RWPE1 (cell line): Measurements from ENCODE around the gene MEMO1.
"Not testable (repeated sequence)": the region's sequence is repeated elsewhere in the genome, so short reads cannot be mapped to it uniquely, and the experiment has no call there.

Experiments used
- CTCF ChIA-PET: fragments of 350-600 bp; sonication (Branson Sonifier 250); formaldehyde crosslinking; extraction: SDS; loops from one replicate; lab custom pipeline; 2021; lab: Yijun Ruan, JAX
- POLR2A ChIA-PET: fragments of 400-600 bp; formaldehyde crosslinking; extraction: SDS; loops from one replicate; lab custom pipeline; 2020; ENCODE audit warnings: antibody characterized with exemption; ENCODE audit not compliant: low non-redundant PET; lab: Yijun Ruan, JAX
- DNase-seq: peaks from one replicate; pipeline ENCODE4 v3.0.0; 2012; ENCODE audit warnings: low spot score
- H3K27ac ChIP-seq: fragments of 450-650 bp; 2 replicates; pipeline ENCODE4 v1.5.1; 2017
- CTCF ChIP-seq: fragments of 450-650 bp; conservative IDR thresholded peaks from 2 replicates; pipeline ENCODE4 v1.5.1; 2017; ENCODE audit warnings: low read depth, mild to moderate bottlenecking

The MEMO1 gene

DNA sequence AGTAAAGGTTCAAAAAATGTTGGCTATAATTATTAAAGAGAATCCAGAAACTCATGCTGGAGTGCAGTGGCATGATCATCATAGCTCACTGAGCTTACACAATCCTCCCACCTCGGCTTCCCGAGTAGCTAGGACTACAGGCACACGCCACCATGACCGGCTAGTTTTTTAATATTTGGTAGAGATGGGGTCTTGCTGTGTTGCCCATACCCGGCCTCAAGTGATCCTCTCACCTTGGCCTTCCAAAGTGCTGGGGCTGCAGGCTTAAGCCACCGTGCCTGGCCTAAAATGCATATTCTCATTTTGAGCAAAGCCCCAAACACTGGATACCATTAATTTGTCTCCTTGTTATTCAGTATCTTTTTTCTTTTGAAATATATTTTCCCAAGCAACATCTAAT is 32.4 kb downstream of the MEMO1 start:
- ChIA-PET CTCF (no interaction called here), POLR2A (no interaction called here)
- DNase-seq, result no peak
- H3K27ac ChIP-seq, result no peak overlapping the region
- TF ChIP-seq CTCF, result no peak

- CTCF ChIA-PET, result no interaction called here
These were observed 37.1 kb downstream of the MEMO1 start for GRCh38 chr2:31973665-31974064.

GRCh38 chr2:31972059-31972458 is 38.7 kb downstream of the MEMO1 start:
- no peak for DNase-seq
- CTCF ChIA-PET, result no interaction called here
- no peak overlapping the region for H3K27ac ChIP-seq
- no peak for TF ChIP-seq CTCF
- POLR2A ChIA-PET, result no interaction called here

More at GRCh38 chr2:31973665-31974064, 37.1 kb downstream of the MEMO1 start:
- no peak overlapping the region for H3K27ac ChIP-seq
- POLR2A ChIA-PET, result no interaction called here
- DNase-seq, result no peak
- TF ChIP-seq CTCF, result no peak

GRCh38 chr2:31969178-31969577 is 41.6 kb downstream of the MEMO1 start:
- H3K27ac ChIP-seq, result no peak overlapping the region
- CTCF ChIA-PET, result no interaction called here
- no peak for TF ChIP-seq CTCF
- no peak for DNase-seq
- POLR2A ChIA-PET, result interaction anchor here (0.6 kb wide), 1 partner anchor 285 kb away, joined by 7 read pairs; no protein-coding TSS in a partner anchor

DNA sequence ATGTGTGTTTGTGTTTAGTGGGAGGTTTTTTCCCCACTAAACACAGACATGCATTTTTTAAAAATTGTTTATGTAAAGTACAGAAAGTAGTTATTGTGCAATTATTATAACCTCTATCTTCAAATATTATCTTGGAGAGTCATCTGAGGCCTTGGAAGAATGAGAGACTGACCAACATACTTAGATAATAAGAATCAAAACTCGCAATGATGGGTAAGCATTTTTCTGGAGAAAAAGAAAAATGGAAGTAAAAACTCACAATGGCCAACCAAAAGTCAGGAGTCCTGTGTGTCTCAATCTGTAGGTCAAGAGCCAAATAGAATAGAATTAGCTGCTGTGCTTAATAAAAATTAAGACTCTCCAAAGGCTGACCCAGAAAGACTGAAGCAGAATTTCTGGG is 43.0 kb downstream of the MEMO1 start:
- ChIA-PET CTCF (no interaction called here), POLR2A (no interaction called here)
- no peak overlapping the region for H3K27ac ChIP-seq
- DNase-seq, result no peak
- no peak for TF ChIP-seq CTCF

DNA sequence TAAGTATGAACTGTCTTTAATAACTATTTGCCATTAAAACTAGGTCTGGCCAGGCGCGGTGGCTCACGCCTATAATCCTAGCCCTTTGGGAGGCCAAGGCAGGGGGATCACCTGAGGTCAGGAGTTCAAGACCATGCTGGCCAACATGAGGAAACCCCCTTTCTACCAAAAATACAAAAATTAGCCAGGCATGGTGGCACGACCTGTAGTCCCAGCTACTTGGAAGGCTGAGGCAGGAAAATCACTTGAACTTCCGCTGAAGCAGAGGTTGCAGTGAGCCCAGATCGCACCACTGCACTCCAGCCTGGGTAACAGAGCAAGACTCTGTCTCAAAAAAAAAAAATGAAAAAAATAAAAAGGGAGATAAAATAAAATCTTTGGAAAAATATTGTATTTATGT is 44.4 kb downstream of the MEMO1 start:
- not testable (repeated sequence) for H3K27ac ChIP-seq
- CTCF ChIA-PET, result interaction anchor here (0.6 kb wide), 1 partner anchor 61 kb away, joined by 8 read pairs; no protein-coding TSS in a partner anchor

DNA sequence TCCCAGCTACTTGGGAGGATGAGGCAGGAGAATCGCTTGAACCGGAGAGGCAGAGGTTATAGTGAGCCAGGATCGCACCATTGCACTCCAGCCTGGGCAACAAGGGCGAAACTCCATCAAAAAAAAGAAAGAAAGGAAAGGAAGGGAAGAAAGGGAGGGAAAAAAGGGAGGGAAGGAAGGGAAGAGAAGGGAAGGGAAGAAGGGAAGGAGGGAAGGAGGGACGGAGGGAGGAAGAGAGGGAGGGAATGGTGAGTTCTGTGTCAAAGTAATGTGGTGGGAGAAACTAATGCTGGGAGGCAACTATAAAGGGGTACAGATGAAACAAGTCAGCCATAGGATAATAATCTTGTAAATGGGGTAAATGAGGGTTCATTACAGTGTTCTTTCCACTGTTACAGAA is 45.7 kb downstream of the MEMO1 start:
- ChIA-PET POLR2A (no interaction called here), CTCF (no interaction called here)
- no peak for TF ChIP-seq CTCF
- H3K27ac ChIP-seq, result no peak overlapping the region
- DNase-seq, result no peak

More for the DNA sequence above, 44.4 kb downstream of the MEMO1 start:
- DNase-seq, POLR2A ChIA-PET: not testable (repeated sequence)
